Ascending aorta (tissue), 2 donors: ENCODE results near the gene TAS2R9. TPM values are rescaled to one million over a fixed set of nuclear protein-coding genes. Genes with fewer than 3 reads are reported as not detected.

Source experiments
- DNase-seq, 2 donors: peaks; one replicate each; pipeline ENCODE4 v3.0.0-alpha.2; 2019; ENCODE audit warnings: low spot score in 2 of 2
- H3K27ac ChIP-seq, 2 donors: fragments of 200-600 bp; sonication (generic); one replicate each; pipeline ENCODE4 v1.5.1; 2016 to 2017; ENCODE audit warnings: mild to moderate bottlenecking in 1 of 2
- H3K27me3 ChIP-seq: fragments of 200-600 bp; sonication (generic); one replicate; pipeline ENCODE4 v1.5.1; 2017
- H3K36me3 ChIP-seq, 2 donors: fragments of 200-600 bp; sonication (generic); one replicate each; pipeline ENCODE4 v1.5.1; 2016
- H3K4me1 ChIP-seq, 2 donors: fragments of 200-600 bp; sonication (generic); one replicate each; pipeline ENCODE4 v1.5.1; 2016 to 2017; ENCODE audit warnings: mild to moderate bottlenecking in 1 of 2
- H3K4me3 ChIP-seq, 2 donors: fragments of 200-600 bp; sonication (generic); one replicate each; pipeline ENCODE4 v1.5.1; 2016 to 2017; ENCODE audit warnings: mild to moderate bottlenecking in 1 of 2
- H3K9me3 ChIP-seq, 2 donors: fragments of 200-600 bp; sonication (generic); one replicate each; pipeline ENCODE4 v1.5.1; 2016
- intact Hi-C: fragments of 100-400 bp; cut with DNase I; formaldehyde crosslinking; loops from one replicate; pipeline ENCODE4 v1.15.1; 2023
- total RNA-seq: library from RNA; depleted of rRNA; stranded (reverse); fragments of >200 nt; gene quantifications from one replicate; pipeline ENCODE4 v1.1.0, GENCODE V29; 2016
- TF ChIP-seq, protein P1 (sequence below), 3 experiments: fragments of 200-600 bp in 2 of 3; fragments of 450-650 bp in 1 of 3; sonication (generic) in 2 of 3; IDR thresholded peaks; one replicate each; pipeline ENCODE4 v1.5.1; 2016 to 2019; ENCODE audit warnings: antibody characterized with exemption in 3 of 3, mild to moderate bottlenecking in 1 of 3, moderate library complexity in 1 of 3

Gene TAS2R9
- total RNA-seq, 1 donor from 2014 or later: not detected

GRCh38 chr12:10847744-10848143 is 37.8 kb upstream of the TAS2R9 start:
- Histone ChIP-seq H3K4me3 (no peak overlapping the region), H3K27me3 (no peaks in the 10 kb centered on the region), H3K9me3 (no peaks in the 10 kb centered on the region), H3K4me1 (no peaks in the 10 kb centered on the region), H3K27ac (no peak overlapping the region), H3K36me3 (no peaks in the 10 kb centered on the region)
- intact Hi-C loops: no loop called here
- DNase-seq: no peak
- TF ChIP-seq, protein P1, sequence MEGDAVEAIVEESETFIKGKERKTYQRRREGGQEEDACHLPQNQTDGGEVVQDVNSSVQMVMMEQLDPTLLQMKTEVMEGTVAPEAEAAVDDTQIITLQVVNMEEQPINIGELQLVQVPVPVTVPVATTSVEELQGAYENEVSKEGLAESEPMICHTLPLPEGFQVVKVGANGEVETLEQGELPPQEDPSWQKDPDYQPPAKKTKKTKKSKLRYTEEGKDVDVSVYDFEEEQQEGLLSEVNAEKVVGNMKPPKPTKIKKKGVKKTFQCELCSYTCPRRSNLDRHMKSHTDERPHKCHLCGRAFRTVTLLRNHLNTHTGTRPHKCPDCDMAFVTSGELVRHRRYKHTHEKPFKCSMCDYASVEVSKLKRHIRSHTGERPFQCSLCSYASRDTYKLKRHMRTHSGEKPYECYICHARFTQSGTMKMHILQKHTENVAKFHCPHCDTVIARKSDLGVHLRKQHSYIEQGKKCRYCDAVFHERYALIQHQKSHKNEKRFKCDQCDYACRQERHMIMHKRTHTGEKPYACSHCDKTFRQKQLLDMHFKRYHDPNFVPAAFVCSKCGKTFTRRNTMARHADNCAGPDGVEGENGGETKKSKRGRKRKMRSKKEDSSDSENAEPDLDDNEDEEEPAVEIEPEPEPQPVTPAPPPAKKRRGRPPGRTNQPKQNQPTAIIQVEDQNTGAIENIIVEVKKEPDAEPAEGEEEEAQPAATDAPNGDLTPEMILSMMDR (IDR thresholded peaks at IDR 0.05): no peak

GRCh38 chr12:10842862-10843261 is 32.9 kb upstream of the TAS2R9 start:
- TF ChIP-seq, protein P1 (IDR thresholded peaks at IDR 0.05): no peak
- DNase-seq: no peak
- no peaks in the 10 kb centered on the region for H3K27me3 ChIP-seq
- no peaks in the 10 kb centered on the region for H3K4me1 ChIP-seq
- no peaks in the 10 kb centered on the region for H3K36me3 ChIP-seq
- no peak overlapping the region for H3K27ac ChIP-seq
- no peaks in the 10 kb centered on the region for H3K9me3 ChIP-seq
- intact Hi-C loops: no loop called here
- no peak overlapping the region for H3K4me3 ChIP-seq

DNA sequence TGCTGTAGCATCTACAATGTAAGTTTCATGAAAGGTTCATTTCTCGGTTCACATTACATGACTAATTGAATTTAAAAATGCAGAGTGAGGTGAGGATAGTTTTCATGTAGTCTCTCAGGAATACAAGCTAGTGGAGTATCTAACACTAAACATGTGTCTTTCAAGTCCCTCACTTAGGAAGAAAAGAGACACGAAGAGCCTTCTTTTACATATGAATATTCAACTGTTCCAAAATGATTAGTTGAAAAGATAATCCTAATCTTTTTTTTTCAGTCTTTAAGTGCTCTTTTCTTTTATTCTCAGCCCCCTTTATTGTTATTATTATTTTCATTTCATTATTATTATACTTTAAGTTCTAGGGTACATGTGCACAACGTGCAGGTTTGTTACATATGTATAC is 28.5 kb upstream of the TAS2R9 start:
- Histone ChIP-seq H3K4me1 (no peaks in the 10 kb centered on the region), H3K4me3 (no peak overlapping the region), H3K36me3 (no peaks in the 10 kb centered on the region), H3K27me3 (no peaks in the 10 kb centered on the region), H3K27ac (no peak overlapping the region), H3K9me3 (no peaks in the 10 kb centered on the region)
- no peak for DNase-seq
- intact Hi-C loops: no loop called here
- TF ChIP-seq, protein P1 (IDR thresholded peaks at IDR 0.05): no peak

DNA sequence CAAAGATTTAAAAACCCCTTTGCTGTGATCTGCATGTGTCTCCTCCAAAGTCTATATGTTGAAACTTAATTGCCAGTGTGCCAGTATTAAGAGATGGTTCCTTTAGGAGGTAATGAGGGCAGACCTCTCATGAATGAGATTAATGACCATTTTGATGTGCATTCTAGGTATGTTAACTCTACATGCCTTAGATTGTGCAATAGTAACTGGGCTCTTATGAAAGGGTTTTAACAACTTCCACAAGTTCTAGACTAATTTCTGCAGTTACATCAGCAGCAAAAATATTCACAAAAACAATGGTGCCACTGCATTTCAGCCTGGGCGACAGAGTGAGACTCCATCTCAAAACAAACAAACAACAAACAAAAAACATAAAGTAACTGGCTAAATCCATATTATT is 20.0 kb upstream of the TAS2R9 start:
- H3K36me3 ChIP-seq: no peaks in the 10 kb centered on the region
- H3K4me3 ChIP-seq: no peak overlapping the region
- H3K27me3 ChIP-seq: no peaks in the 10 kb centered on the region
- TF ChIP-seq, protein P1 (IDR thresholded peaks at IDR 0.05): no peak
- intact Hi-C loops: no loop called here
- DNase-seq: no peak
- H3K27ac ChIP-seq: no peak overlapping the region
- no peaks in the 10 kb centered on the region for H3K9me3 ChIP-seq
- no peaks in the 10 kb centered on the region for H3K4me1 ChIP-seq

DNA sequence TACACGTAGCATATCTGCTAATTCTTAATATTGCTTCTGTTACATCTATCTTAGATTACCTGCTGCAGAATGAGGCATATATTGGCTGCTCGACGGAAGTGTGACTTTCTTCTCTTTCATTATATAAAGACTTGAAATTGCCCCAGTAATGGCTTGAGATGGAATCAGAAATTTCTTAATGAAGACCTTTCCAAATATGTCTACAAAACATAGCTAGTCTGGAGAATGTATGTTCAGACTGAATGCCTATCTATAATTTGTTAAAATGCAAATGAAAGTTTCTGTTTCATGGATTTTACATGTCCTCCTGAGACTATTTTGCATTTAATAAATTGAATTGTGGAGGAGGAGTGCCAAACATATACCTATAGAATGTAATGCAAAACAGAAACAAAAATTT is 16.3 kb upstream of the TAS2R9 start, which contains the start of gene TAS2R10:
TAS2R10 (minus strand) TSS at position 101 of the 400 bp plus-strand sequence; CDS start at position 12, 89 bp downstream.
- Histone ChIP-seq H3K27me3 (no peaks in the 10 kb centered on the region), H3K27ac (no peak within 1 kb of the TSS), H3K4me3 (no peak within 1 kb of the TSS), H3K9me3 (no peaks in the 10 kb centered on the region), H3K36me3 (no peaks in the 10 kb centered on the region), H3K4me1 (no peaks in the 10 kb centered on the region)
- intact Hi-C loops: no loop called here
- TF ChIP-seq, protein P1 (IDR thresholded peaks at IDR 0.05): no peak
- no peak for DNase-seq

- no peaks in the 10 kb centered on the region for H3K9me3 ChIP-seq
- intact Hi-C loops: no loop called here
- TF ChIP-seq, protein P1 (IDR thresholded peaks at IDR 0.05): no peak
Observed at GRCh38 chr12:10824957-10825356, 15.0 kb upstream of the TAS2R9 start.

More at GRCh38 chr12:10824957-10825356, 15.0 kb upstream of the TAS2R9 start:
- no peak for DNase-seq
- H3K27me3 ChIP-seq: no peaks in the 10 kb centered on the region
- no peak overlapping the region for H3K4me3 ChIP-seq
- H3K4me1 ChIP-seq: no peaks in the 10 kb centered on the region
- no peaks in the 10 kb centered on the region for H3K36me3 ChIP-seq
- no peak overlapping the region for H3K27ac ChIP-seq
